NCI-H146 treated with DMSO at 0.1 percent for 48 hours (cell line): ENCODE results near the gene ACTR1B.
"Not testable (repeated sequence)": the region's sequence is repeated elsewhere in the genome, so short reads cannot be mapped to it uniquely, and the experiment has no call there.

ENCODE experiments used
- DNase-seq: peaks from one replicate; lab custom pipeline; 2025; ENCODE audit not compliant: unreplicated experiment; lab: John Stamatoyannopoulos, UW

Gene ACTR1B

GRCh38 chr2:97663962-97664635 lies at the start of gene ACTR1B:
TSS of gene ACTR1B (minus strand) at chr2:97664044. CDS start at chr2:97663890, 154 bp downstream.
- peak; percentile 98 for DNase-seq

- DNase-seq: no peak
These were observed 49.0 kb upstream of the ACTR1B start for GRCh38 chr2:97712693-97713295.

- DNase-seq: not testable (repeated sequence)
These were observed 48.3 kb upstream of the ACTR1B start for GRCh38 chr2:97712175-97712574.

GRCh38 chr2:97711394-97711711 lies 47.5 kb upstream of the ACTR1B start:
- no peak for DNase-seq

GRCh38 chr2:97708608-97709007 lies 44.8 kb upstream of the ACTR1B start:
- no peak for DNase-seq

- DNase-seq: no peak
These were observed 44.2 kb upstream of the ACTR1B start for GRCh38 chr2:97708048-97708380.

- no peak for DNase-seq
These were observed 43.7 kb upstream of the ACTR1B start for GRCh38 chr2:97707362-97708047.

GRCh38 chr2:97706708-97707345 lies 43.0 kb upstream of the ACTR1B start:
- no peak for DNase-seq

GRCh38 chr2:97706112-97706511 lies 42.3 kb upstream of the ACTR1B start:
- DNase-seq: no peak

- no peak for DNase-seq
These were observed 41.1 kb upstream of the ACTR1B start for GRCh38 chr2:97704989-97705388.

- DNase-seq: no peak
These were observed 39.9 kb upstream of the ACTR1B start for GRCh38 chr2:97703741-97704140.

- peak; percentile 36 for DNase-seq
These were observed 39.1 kb upstream of the ACTR1B start for GRCh38 chr2:97702731-97703470.

GRCh38 chr2:97701851-97702465 lies 38.1 kb upstream of the ACTR1B start:
- DNase-seq: no peak

- no peak for DNase-seq
These were observed 37.3 kb upstream of the ACTR1B start for GRCh38 chr2:97701186-97701585.

- DNase-seq: peak; percentile 44
These were observed 36.1 kb upstream of the ACTR1B start for GRCh38 chr2:97699765-97700444.

- no peak for DNase-seq
These were observed 34.7 kb upstream of the ACTR1B start for GRCh38 chr2:97698530-97698929.

GRCh38 chr2:97697252-97698235 lies 33.7 kb upstream of the ACTR1B start:
- peak; percentile 80 for DNase-seq

- no peak for DNase-seq
These were observed 31.9 kb upstream of the ACTR1B start for GRCh38 chr2:97695744-97696143.

- no peak for DNase-seq
These were observed 29.6 kb upstream of the ACTR1B start for GRCh38 chr2:97693476-97693875.
